LHCN-M2 (cell line): Measurements from ENCODE around the gene BLMH. TPM values are rescaled to one million over a fixed set of nuclear protein-coding genes. Genes with fewer than 3 reads are reported as not detected.
"Not testable (repeated sequence)": the region's sequence is repeated elsewhere in the genome, so short reads cannot be mapped to it uniquely, and the experiment has no call there.

Experiments
- DNase-seq: peaks from one replicate; pipeline ENCODE4 v3.0.0-alpha.2; 2012; ENCODE audit warnings: low read depth
- total RNA-seq: library from RNA; depleted of rRNA; stranded (reverse); fragments of >200 nt; gene quantifications from 2 replicates; pipeline ENCODE4 v1.2.3, GENCODE V29; 2014

Gene BLMH
- total RNA-seq, 1 experiment from 2014 or later = 15.8 TPM

DNA sequence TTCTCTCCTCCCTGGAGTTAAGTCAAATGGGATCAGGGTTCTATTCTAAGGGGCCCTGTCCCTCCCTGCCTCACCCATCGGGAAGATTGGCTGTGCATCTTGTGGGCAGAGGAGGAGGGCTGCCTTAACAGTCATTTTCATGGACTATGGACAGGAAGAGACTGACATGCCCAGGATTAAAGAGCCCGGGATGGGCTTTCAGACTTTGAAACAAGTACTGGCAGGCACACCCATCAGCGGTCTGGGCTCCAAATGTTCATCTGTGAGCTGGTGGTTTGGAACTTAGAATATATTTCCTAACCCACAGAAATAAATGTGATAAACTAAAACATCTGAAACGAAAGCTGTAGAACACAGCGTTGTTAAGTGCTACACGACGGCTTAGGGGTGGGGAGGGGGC lies 62.7 kb downstream of the BLMH start:
- no peak for DNase-seq

DNA sequence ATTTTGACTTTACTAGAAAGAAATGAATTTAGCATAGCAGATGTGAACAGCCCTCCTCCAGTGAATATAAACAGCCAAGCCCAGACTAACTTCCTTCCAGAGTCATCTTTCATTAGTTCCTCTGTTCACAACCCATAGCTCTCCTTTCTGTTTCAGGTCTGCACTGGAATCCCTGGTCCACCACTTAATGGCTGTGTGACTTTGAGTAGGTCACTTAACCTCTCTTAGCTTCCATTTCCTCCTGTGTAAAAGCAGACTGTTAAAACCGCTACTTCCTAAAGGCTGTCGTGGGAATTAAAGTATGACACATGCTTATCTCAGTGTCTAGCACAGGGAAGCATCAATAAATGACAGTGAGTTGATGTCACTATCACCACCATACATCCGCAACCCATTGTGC lies 63.7 kb downstream of the BLMH start:
- no peak for DNase-seq

DNA sequence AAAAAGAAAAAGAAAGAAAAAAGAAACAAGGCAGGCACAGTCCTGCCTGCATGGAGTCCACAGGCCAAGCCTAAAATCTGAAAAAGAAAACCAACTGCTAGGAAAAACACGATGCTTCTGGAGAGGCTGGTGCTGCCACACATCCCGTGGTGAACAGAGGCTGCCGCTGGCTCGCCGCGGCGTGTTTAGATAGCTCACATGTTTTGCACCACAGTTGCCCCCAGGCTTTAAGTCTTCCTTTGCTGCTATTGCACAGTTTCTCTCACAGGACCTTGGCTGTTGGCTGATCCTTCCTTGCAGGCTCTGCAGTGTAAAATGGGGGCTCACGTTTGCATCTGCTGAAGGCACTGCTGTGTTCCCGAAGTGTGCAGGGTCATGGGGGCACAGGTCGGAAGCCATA lies 64.9 kb downstream of the BLMH start:
- no peak for DNase-seq

DNA sequence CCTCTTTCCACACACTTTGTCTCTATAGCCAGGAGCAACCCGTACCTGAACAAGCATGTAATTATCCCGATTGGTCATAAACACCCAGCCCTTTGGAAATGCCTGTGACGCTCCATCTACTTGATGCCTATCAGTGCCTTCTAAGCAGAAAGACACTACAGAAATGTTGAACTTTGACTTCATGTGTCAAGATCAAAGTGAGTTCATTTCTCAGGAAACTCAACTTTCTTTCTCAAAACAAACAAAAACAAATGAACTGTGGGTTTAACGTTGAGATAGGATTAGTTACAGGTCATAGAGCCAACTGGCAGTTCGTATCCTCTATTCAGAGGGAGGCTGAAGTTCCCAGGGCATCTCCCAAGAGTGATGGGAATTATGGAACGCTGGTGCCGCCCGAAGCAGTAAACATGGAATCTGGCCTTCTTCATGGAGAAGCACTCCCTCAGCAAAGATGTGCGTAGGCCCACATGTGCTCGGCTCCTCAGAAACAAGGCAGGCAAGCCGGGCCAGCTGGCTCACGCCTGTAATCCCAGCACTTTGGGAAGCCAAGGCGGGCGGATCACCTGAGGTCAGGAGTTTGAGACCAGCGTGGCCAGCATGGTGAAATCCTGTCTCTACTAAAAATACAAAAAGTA lies 65.7 kb downstream of the BLMH start:
- DNase-seq = no peak

DNA sequence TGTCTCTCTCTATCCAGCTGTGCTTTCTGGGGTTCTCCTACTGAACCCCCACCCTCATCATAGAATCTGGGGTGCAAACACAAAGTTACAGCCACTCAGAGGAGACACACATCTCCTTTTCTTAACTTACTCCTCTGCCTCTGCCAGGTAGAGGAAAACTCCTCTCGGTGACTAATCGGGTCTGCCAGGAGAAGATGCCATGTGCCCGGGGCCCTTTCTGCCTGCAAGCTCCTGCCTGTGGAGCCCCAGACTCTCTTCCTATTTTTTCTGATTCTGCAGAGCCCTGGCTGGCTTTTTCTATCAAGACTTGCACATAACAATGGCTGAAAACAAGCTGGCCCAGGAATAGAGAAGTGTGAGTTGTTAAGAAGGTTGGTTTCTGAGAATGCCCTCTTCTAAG lies 66.6 kb downstream of the BLMH start:
- no peak for DNase-seq

DNA sequence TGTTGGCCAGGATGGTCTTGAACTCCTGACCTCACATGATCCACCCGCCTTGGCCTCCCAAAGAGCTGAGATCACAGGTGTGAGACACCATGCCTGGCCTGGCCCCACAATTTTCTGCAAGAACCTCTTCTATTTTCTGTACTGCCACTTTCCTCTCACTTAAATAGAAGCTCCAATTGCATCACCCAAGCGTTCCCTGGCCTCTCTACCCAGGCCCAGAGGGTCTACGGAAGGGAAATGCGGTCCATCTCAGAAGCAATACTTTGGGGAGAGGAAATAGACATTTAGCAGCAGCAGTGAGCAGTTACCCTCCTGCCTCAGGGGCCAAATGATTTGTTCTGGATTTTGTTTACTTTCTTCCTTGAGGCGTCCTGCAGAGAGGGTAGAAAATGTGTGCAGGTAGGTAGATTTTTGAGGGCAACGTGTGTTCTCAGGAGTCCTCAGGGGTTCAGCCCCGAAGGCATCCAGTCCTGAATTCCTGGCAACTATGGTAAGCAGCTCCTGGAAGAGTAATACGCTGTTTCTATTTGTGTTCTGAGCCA lies 67.3 kb downstream of the BLMH start:
- DNase-seq = no peak

DNA sequence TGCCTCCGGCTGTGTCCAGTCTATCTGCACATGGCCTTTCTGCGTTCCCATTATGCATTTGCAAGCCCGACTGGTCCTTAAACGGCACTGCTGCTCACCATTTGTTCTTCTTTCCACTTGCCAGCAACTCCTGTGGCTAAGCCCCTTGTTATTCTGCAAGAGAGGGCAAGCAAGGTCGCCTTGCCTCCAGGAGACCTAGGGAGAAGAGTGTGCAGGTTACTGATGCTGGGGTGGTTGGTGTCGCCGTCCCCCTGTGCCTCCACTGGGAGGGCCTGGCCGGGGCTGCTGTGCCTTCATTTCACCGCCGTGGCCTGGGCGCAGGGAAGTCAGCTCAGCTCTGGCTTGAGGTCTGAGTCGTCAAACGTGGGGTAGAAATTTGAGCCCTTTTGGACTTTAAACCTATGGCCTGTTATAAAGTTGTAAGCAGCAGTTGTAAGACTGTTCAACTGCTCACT lies 69.0 kb downstream of the BLMH start:
- no peak for DNase-seq

DNA sequence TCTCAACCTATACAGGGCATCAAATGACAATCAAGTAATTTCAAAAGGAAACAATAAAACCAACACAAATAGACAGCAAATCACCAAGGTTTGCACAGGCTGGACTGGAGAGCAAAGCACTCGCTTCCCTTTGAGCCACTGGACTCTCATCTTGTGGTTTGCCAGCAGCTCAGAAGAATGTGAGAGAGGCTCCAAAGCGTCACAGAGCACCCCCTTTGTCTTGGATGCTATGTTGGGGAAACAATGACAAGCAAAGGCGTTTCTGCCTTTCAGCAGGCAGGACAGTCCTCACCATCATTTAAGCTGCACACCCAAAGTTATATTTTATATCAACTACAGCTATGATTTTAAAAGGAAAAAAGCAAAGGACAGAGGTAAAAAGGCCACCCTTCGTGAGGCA lies 69.5 kb downstream of the BLMH start:
- DNase-seq = no peak

DNA sequence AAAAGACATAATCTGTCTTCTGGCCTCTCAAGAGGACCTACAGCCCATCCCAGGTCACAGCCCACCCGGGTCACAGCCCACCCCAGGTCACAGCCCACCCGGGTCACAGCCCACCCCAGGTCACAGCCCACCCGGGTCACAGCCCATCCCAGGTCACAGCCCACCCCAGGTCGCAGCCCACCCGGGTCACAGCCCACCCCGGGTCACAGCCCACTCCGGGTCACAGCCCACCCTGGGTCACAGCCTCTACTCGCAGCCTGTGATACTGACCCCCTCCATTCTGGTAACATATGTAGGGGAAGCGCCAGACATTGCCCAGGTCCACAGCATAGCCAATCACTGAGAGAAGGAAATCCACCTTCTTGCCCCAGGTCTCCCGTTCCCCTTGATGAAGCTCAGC lies 70.4 kb downstream of the BLMH start:
- DNase-seq = no peak

DNA sequence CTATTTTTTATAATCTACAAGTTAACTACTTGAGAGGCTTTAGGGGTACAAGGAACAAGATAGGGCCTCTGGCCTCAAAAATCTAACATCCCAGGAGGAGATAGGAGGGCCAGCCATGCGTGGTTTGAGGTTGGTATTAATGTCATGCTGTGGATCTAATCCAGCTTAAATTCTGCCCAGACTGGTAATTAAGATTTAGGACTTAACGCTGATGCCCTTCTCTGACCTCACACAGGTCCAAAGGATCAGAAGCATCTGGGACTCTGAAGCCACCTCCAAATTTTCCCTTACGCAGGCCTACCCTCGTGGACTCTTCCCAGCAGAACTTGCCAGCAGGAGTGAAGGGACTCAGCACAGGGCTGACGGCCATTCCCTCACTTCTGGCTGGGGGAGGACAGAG lies 71.3 kb downstream of the BLMH start:
- DNase-seq = no peak

DNA sequence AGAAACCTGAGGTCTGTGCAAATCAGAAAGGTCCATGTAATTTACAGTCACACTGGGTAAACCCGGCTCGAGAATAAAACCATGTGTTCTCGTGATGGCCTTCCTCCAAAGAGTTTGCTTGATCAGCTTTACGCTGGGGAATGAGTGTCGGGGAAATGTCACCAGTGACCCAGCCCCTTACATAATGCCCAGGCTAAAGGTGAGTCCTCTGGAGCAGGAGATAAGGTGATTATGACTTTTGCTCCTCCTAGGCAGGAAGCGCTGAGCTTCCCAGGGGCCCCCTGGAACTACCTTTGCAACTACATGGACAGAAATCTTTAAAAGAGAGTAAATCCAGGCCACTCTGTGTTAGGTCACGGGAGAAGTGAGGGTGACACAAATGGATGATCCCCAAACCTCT lies 71.9 kb downstream of the BLMH start:
- DNase-seq = no peak

DNA sequence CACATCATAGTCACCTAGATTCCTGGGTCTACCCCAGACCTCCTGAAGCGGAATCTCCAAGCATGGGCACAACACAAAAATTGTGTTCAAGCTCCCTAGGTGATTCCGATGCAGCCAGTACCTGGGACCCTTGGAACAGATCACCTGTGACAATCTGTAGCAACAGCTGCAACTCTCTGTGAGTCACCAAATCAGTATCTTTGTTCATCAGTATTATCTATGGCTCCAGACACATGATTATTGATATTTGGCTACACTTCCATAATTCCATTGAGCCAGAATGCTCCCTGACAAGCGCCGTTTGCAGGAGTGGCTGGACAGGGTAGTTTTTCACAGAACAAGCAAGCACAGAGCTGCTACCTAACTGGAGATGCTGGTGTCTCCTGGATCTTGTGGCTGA lies 72.4 kb downstream of the BLMH start:
- no peak for DNase-seq

DNA sequence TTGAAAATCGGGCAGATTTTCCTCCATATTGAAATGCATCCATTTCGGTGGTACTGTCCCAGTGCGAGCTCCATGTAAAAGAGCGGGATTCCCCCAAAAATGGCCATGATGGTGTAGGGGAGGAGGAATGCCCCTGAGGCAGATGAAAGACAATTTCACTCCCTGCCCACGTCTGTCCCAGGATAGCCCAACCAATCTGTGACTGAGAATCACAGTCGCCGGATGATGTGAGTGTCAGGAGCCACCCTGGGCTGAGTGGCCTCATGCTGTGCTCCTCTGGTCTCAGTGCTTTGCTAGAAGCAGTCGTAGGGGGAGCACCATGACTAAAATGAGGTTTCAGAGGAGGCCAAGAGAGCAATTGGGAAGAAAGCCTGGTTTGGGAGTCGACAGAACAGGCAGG lies 72.9 kb downstream of the BLMH start:
- no peak for DNase-seq

DNA sequence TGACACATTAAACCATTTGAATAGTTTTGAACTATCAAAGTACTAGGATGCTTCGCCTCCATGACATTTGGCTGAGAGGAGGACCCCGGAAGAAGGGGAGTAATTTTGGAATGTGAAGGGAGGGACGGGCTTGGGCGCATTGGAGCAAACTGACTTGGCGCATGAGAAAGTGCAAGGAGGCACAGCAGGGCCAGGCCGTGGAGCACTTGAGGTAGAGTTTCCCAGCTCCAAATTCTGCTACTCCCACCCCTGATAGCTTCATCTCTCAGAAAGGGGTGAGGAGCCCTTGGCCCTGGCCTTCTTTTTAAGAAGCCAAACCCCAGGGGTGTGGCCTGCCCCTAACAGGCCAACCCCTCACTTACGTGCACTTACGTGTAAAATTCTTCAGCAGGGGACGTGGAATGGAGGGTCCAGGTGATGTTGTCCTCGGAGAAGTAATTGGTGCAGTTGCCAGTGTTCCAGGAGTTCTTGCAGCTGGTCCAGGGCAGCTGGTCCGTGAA lies 73.9 kb downstream of the BLMH start:
- no peak for DNase-seq

DNA sequence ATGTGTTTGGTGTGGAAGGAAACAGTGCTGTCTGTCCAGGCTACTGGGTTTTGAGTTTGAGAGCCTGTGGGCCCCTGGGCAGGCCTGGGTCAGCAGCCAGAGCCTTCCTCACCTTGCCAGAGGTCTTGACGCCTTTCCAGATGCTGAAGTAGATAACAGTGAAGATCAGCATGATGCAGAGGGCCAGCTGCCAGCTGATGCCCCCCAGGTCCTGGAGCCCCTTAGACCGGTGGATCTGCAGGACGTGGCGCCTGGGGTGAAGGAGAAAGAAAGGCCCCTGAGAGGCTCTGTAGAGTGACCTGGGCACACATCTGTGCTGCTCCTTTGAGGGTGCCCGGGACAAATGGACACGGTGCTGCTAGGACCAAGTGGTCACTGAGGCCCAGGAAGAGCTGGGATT lies 74.7 kb downstream of the BLMH start:
- DNase-seq = no peak

DNA sequence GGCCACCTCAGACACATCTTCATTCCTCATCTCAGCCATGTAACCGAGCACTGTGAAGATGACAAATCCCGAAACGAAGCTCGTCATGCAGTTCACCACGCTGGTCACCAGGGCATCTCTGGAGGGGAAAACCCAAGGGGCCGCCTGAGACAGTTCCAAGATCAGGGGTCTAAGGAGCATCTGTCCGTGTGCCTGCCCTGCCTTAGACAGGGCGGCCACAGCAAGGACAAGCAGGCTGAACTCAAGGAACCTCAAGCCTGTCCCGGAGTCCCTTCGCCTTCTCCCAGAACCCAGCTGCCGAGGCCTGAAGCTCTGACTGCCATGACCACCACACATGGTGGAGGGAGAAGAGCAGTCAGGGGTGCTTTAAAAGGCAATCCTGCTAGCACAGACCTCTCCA lies 79.0 kb downstream of the BLMH start:
- DNase-seq = no peak

DNA sequence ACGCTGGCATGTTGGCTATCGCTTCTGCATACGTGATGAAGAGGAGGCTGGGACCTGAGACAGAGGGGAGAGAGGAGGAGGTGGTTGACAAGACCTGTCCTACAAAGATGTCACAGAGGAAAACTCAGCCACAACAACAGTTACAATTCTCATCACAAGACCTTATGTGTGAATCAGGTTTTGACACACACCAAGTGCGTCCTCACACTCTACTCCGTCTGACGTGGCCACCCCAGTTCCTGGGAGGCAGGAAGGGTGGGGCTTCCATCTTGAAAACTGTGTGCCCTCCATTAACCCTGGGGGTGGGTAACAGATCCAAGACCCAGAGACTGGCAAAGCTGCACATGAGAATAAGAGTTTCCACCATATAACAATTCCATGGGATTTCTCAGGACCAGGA lies 80.4 kb downstream of the BLMH start:
- DNase-seq = no peak

DNA sequence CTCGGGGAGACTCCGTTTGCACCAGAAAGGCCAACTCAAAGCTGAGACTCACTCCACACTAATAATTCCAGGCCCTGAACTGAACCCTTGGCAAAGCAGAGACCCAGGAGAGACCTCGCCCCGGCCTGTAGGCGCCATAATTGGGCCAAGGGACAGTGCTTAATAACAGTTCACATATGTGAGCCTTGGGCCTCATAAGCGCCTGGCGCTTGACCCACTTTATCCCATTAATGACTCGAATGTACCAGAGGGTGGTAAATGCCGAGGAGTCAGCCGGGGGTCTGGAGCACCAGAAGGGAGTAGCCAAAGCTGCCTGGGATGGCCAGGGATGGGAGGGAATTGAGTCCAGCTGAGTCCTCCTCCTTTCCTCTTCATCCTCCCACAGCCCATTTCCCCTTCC lies 80.8 kb downstream of the BLMH start:
- DNase-seq = no peak

DNA sequence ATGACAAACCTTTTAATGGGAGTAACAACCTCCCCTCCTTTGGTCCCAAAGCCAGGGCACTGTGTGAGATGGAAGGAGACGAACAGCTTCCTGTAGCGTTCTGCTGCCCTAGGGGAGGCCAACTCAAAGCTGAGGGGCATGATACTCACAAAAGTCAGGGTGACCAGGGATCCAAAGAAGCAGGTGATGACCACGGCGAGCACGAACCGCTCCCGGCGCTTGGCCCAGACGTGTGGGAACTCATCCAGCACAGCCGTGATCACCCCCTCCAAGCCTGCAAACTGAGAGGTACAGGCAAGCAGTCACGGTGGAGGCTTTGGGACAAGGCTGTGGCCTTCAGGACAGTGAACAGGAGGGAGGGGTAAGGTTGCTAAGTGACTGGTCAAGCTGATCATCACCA lies 81.4 kb downstream of the BLMH start:
- no peak for DNase-seq

DNA sequence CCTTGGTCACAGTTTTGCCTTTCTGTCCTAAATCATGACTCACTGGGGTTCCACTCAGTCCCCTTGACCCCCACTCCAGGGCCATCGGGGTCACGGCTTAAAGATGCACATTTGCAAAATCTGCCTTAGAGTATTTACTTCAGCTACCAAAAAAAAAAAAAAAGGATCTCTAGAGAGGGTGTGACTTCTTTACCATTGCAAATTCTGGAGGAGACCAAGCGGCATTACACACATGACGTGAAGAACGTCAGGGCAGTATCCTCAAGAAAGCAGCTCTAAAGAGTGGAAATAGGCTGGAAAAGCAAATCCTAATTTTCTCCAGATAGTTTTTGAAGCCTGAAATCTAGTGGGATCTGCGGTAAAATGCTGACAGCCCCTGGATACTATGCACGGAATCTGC lies 81.8 kb downstream of the BLMH start:
- DNase-seq = no peak

DNA sequence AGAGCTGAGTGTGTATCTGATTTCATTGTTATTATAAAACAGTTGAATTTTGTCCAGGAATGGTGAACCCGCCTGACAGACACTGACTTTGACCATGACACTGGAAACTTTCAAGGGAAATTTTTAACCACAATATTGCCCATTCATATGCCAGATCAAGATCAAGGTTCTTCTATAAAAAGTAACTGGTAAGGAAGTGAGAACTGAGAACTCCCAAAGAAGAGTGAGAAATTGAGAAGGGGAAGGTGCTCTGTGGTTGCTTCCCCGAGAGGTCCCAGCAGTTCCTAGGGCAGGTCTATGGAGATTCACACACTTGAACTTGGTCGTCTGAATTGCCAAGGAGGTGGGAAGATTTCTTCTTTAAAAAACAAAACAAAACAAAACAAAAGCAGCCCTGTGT lies 83.5 kb downstream of the BLMH start:
- DNase-seq = no peak

DNA sequence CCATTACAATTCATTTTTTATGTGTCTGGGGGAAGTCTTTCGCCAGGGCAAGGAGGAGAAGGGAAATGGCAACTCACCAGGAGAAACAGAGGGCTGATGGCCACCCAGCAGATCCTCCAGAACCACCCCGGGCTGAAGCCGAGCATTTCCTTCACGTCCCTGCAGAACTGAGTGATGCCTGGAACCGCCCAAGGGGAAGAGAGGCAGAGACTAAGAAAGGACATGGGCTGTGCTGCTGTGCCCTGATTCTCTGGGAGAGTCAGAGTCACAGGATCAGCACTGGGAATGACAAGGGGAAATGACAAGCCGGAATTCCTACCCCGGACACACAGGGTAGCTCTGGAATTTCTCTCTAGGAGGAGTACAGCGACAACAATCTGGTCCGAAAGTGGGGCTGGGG lies 84.1 kb downstream of the BLMH start:
- no peak for DNase-seq

DNA sequence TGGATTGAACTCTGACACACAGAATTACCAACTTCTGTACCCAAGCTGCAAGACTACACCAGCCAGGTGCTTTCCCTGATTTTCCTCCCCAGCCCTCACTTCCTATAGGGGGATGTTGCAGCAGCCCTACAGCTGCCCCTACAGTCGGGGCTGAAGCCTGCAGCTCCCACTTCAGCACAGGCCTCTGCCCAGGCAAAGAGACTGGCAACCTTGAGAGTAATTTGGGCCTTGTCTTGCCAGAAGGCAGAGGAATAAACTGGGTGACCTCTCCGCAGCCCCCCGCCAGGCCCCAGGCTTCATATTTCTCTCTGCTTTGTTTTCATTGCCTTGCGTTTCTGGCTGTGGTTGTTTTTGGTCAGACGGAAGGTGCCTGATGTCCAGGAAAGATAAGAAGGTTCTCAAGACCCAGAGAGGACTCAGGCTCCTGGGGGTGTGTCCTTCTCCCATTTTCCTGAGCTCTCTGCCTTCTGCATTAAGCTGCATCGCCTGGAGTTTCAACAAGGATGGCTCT lies 88.2 kb downstream of the BLMH start:
- no peak for DNase-seq

DNA sequence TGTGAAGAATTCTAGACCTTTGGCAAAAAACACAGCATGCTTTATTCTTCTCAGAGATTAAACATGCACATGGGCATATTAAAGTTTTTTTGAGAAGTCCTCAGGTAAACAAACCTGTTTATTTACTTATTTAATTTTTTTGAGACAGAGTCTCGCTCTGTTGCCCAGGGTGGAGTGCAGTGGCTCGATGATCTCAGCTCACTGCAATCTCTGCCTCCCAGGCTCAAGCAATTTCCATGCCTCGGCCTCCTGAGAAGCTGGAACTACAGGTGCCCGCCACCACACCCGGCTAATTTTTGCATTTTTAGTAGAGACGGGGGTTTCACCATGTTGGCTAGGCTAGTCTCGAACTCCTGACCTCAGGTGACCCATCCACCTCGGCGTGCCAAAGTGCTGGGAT lies 91.1 kb downstream of the BLMH start:
- DNase-seq = not testable (repeated sequence)
